Body of pancreas (tissue), 4 donors: ENCODE measurements around the gene DPEP1.

Source experiments
- POLR2A ChIP-seq, 3 donors: fragments of 450-650 bp; IDR thresholded peaks; one replicate each; pipeline ENCODE4 v1.6.1; 2016; ENCODE audit warnings: antibody characterized with exemption in 3 of 3, mild to moderate bottlenecking in 2 of 3
- TF ChIP-seq, protein P1 (sequence below), 7 experiments: fragments of 450-650 bp in 4 of 7; fragments of 200-600 bp in 3 of 7; sonication (generic) in 3 of 7; IDR thresholded peaks; one replicate each; pipeline ENCODE4 v1.5.1; 2016 to 2019; ENCODE audit warnings: antibody characterized with exemption in 7 of 7

GRCh38 chr16:89615176-89615575 lies 1.7 kb downstream of the DPEP1 start:
- TF ChIP-seq POLR2A (IDR thresholded peaks at IDR 0.05) = no peak
- TF ChIP-seq, protein P1, sequence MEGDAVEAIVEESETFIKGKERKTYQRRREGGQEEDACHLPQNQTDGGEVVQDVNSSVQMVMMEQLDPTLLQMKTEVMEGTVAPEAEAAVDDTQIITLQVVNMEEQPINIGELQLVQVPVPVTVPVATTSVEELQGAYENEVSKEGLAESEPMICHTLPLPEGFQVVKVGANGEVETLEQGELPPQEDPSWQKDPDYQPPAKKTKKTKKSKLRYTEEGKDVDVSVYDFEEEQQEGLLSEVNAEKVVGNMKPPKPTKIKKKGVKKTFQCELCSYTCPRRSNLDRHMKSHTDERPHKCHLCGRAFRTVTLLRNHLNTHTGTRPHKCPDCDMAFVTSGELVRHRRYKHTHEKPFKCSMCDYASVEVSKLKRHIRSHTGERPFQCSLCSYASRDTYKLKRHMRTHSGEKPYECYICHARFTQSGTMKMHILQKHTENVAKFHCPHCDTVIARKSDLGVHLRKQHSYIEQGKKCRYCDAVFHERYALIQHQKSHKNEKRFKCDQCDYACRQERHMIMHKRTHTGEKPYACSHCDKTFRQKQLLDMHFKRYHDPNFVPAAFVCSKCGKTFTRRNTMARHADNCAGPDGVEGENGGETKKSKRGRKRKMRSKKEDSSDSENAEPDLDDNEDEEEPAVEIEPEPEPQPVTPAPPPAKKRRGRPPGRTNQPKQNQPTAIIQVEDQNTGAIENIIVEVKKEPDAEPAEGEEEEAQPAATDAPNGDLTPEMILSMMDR (IDR thresholded peaks at IDR 0.05) = no peak
